Activated CD8-positive, alpha-beta memory T cell treated with anti-CD3 and anti-CD28 coated beads, Interleukin-2, amount 50 U/mL, for 4 hours (primary cell): Measurements from ENCODE around the gene POPDC2.
"Not testable (repeated sequence)": the region's sequence is repeated elsewhere in the genome, so short reads cannot be mapped to it uniquely, and the experiment has no call there.

Experiments
- DNase-seq: peaks from one replicate; pipeline ENCODE4 v3.0.0-alpha.2; 2020

POPDC2 gene

DNA sequence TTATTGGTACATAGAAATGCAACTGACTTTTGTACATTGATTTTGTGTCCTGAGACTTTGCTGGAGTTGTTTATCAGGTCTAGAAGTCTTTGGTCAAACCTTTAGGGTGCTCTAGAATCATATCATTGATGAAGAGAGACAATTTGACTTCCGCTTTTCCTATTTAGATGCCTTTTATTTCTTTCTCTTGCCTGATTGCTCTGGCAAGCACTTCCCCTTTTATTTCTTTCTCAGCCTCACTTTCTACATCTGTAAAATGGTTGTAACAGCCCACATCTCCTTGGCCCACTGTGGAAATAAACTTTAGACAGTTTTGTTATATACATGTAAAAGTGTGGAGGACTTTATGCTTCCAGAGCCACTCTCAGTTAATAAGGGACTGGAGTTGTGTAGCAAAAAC is 48.7 kb downstream of the POPDC2 start:
- DNase-seq: no peak

DNA sequence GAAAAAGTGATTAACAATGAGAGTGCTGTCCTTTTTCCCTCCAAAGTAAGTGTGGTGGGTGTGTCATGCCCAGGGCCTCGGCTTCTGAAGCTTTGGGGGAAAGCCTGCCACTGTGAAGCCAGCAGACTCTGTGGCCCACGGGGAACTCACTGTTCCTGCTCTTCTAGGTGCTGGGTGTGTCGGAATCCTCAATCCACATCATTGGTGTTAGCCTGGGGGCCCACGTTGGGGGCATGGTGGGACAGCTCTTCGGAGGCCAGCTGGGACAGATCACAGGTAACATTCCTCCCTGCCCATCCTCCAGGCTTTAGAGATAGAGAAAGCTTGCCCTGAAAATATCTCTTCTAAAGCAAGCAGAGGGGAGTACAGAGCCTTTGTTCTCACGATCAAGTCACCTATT is 51.1 kb downstream of the POPDC2 start:
- no peak for DNase-seq

DNA sequence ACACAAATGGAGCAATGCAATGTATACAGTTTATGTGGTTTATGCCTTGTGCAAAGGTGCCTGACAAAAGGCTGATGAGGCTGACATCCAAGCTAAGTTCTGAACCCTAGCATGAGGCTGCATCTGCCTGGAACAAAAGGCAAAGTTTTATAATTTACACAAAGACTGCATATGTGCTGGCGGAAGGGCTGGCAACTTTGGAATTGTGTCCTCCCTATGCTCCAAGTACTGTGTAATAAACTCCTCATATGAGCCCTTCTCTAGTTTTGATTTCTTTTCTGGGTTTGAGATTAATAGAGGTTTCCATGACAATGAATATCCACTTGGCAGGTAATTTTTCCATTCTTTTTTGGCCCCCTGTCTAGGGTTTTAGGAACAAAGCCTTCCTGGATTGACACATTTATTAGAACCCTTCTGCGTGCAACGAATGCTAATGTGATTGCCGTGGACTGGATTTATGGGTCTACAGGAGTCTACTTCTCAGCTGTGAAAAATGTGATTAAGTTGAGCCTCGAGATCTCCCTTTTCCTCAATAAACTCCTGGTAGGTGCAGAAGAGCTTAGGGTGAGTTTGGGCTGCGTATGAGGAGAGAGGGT is 51.9 kb downstream of the POPDC2 start:
- DNase-seq: no peak

DNA sequence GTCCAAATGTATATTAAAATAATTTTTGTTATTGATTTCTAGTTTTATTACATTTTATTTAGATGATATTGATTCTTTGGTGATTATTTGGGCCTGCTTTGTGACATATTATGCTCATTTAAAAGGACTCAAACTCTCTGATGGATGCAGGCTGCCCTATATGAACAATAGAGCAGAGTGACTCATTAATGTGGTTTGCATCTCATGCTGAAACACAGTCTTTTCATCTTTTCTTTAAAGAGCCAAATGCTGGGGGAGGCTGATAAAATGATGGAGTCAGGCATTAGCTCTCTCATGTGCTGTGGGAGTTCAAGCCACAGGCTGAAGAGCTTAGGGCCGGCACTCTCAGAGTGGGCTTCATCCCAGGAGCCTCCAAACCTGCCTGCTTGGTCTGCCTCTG is 55.5 kb downstream of the POPDC2 start:
- DNase-seq: no peak

DNA sequence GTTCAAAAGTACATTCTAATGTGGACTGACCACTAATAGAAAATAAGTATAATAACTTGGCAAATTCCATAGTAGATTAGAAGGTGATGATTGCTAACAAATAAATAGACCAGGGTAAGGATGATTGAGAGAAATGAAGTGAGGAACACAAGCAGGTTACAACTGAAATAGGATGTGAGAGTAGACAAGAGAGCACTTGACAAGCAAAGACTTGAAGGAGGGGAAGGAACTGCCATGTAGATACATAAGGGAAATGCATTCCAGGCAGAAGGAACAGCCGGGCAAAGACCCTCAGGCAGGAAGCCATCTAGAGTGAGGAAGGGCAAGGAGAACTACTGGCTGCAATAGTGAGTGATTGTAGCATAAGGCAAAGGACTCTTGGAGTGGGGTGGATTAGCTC is 57.7 kb downstream of the POPDC2 start:
- DNase-seq: no peak

DNA sequence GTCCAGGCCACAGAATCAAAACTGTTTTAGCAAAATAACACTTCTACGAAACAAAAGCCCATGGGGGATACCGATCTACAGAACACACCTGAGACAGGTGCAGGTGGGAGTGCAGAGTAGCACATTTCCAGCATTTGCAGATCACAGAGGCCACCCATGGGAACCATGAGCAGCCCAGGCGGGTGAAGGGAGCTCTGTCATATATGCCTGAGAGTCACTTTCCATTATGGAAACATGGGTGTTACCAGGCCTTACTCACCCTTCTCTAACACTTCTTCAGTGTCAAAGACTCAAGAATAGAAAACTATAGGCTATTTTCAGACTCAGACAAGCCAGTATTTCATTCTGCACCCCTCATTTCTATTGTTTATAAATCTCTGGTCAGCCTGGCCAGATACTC is 59.2 kb downstream of the POPDC2 start:
- no peak for DNase-seq

DNA sequence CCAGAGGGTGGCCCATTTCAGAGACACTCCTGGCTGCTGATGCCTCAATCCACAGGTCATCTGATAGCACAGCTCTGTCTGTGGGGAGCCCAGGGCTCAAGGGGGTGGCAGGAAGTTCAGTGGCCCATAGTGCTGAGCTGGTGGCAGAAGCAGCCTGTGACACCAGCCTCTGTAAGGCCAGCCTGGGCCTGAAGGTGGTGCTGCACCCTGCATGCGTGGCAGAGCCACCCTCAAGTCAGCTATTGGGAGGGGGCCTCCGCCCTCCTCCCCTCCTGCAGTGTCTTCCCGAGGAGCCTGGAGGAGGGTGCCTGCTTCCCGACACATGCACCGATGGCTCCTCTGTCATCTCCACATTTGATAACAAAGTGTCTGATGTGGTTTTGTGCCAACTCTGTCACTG is 59.7 kb downstream of the POPDC2 start:
- DNase-seq: no peak

DNA sequence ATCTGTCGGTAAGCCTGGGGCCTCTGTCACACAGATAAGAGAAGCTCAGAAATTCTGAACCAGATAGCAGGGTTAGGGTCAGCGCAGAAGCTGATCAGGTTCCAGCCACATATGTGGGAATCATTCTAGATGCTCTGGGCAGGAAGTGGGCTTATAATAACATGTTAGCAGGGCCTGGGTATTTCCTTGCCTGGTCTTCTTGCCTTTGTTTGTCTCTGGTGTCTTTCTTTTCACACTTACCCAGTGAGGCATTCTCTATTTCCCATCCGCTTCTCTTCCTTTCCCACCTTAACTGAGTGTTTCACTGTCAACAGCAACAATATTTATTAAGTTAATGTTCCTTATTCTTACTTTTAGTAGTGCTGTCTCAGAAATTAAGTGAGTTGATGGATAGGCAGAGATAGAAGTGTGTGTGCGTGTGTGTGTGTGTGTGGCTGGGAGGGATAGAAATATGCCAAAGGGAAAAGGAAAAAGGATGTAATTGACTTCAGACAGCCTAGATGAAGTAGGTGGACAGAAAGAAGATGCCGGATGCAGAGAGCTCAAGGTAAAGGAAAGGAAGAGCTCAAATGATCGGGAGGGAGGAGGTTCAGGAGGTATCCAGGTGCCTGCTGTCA is 60.7 kb downstream of the POPDC2 start:
- DNase-seq: no peak

DNA sequence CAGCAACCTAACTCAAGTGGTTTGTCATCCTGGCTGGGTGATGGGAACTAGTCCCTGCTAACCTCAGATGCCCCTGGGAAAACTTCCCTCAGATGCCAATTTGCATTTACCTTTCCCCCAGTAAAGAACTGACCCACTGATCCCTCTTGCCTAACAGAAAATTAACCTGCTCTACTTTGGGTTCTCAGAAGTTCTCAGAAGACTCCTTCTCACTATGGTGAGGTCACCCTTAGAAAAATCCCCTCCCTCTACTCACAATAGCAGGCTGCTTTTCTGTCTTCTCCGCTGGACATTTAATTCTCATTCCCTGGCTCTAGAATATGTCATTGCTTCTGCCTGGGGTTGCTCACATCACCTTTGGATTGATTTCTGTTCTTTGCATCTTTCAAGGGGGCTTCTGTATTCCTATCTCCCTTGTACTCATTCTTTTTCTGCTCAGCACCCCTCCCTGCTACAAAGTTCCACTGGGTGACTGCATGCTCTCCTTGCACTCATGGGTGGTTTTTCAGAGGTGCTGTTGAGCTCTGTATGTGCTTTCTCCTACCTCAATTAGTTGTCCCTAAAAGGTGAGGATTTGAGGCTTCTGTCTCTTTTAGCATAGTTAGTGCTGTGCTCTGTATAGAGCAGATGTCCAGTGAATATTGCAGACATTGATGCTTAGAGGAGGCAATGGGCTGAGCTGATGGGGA is 61.8 kb downstream of the POPDC2 start:
- DNase-seq: no peak

DNA sequence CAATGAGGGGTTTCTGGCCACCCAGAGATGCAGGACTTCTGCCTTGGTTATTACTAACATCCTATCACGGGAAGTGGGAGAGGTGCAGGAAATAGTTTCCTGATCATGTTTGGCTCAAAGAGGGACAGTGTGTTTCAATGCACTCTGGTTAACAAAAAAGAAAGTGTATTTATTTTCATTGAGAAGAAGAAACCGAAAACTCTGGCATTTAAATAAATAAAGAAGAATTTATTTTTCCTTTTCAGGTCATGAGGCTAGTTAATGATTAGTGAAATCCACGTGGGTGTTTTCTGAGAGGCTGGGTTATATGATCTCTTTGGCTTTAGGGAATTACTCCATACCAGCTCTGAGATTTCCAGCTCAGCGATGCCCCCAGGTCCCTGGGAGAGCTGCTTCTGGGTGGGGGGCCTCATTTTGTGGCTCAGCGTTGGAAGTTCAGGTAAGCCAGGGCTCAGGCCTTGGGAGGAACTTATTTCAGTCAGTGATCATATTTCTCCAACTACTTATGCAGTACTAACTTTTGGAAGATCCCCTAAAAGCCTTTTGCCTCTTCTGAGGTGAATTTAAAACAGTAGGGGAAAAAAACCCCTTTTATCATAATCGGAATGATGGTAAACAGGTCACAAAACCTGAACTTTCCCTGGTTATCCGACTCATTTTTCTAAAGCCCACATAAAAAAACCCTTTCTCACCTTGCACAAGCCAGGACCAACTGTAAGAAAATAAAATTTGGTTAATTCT is 62.7 kb downstream of the POPDC2 start, which contains the start of gene PLA1A:
Gene PLA1A (plus strand): TSS at position 338 of the 741 bp plus-strand sequence. CDS start 29 bp downstream, at position 367.
- no peak for DNase-seq

DNA sequence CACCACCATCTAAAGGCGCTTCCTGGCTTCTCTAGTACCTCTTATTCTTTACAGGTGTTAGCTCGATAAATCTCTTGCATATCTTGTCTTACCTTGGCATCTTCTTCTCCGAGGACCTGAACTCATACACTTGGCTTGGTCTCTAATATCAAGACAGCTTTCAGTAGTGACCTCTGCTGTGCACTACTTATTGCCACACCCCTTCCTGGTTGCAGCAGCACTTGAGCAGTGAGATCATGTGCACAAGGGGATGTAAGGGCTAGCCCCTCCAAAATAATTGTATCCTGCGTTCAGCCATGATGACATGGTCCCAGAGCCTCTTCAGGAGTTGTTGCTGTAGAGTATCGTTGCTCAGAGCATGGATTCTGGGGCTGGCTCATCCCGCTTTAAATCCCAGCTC is 64.0 kb downstream of the POPDC2 start:
- no peak for DNase-seq

DNA sequence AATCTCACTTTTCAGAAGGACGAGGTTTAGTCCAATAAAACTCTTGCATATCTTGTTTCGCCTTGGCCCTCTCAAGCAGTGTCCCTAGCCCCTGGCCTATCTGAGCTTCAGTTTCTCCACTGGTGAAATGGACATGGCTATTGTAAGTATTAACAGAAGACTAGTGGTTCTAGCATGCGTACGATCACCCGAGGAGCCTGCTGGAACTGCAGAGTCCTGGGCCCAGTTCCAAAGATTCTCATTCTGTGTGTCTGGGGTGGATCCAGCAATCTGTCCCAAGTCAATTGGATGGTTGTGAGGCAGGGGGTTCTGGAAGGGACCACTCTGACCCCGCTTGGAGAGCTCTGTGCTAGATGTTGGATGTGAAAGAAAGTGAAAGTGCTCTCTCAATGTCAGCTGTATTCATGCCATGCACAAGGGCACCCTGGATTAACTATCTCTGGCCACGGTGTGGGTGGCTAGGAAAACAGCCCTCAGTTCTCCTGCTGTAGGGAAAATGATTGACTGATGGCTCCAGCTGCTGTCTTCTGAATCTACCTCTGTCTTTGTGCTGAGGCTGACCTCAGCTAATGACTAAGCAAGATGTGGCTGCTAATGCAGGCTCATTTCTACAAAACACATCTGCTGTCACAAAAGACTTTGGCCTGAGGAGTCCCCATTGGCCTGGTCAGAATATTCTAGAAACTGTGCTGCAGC is 64.6 kb downstream of the POPDC2 start:
- DNase-seq: no peak

DNA sequence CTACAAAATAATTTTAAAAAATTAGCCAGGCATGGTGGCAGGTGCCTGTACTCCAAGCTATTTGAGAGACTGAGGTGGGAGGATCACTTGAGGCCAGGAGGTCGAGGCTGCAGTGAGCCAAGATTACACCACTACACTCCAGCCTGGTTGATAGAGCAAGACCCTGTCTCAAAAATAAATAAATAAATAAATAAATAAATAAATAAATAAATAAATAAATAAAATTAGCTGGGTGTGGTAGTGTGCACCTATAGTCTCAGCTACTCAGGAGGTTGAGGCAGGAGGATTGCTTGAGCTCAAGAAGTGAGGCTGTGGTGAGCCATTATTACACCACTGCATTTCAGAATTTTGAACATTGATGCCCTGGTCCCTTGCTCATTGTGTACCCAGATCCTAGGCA is 65.5 kb downstream of the POPDC2 start:
- DNase-seq: not testable (repeated sequence)

DNA sequence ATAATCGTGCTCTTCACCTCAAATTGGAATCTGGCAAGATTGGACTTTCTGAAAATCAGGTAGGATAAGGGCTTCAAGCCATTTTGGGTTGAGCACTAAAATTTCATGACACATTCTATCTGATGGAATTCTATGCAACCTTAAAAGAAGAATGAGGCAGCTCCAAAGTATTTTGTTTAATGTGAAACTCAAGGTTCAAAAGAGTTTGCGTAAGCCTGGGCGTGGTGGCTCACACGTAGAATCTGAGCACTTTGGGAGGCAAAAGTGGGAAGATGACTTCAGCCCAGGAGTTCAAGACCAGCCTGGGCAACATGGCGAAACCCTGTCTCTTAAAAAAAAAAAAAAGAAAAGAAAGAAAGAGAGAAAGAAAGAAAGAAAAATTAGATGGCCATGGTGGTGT is 66.3 kb downstream of the POPDC2 start:
- DNase-seq: no peak

DNA sequence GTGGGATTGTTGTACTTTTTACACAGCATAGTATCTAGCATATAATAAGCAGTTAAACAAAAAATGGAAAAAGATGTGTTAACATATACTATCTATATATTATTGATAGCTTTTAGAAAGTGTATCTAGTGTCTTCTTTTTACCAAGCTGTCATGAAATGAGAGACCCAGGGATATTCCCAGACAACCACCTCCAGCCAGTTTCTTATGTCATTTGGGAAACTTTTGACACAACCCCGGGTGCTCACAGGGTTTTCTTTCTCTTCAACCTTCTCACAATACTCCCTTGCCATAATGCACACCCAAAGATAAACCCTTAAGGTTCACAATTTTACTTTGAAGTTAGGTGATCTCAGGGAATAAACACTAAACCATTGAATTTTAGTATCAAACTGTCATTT is 67.5 kb downstream of the POPDC2 start:
- DNase-seq: no peak
